HG03060 (cell line): ENCODE data around the gene RNF34.
"Not testable (repeated sequence)": the region's sequence is repeated elsewhere in the genome, so short reads cannot be mapped to it uniquely, and the experiment has no call there.

Experiments used
- ATAC-seq: cut with Tn5 transposase; IDR thresholded peaks from one replicate; pipeline ENCODE4 v1.9.1; 2021; ENCODE audit warnings: low read depth, moderate number of reproducible peaks; ENCODE audit not compliant: unreplicated experiment

The RNF34 gene

GRCh38 chr12:121399391-121400331, at the start of gene RNF34:
Gene RNF34 (plus strand): TSS chr12:121400118. CDS start chr12:121400213, 95 bp downstream.
- ATAC-seq: peak; percentile 65

DNA sequence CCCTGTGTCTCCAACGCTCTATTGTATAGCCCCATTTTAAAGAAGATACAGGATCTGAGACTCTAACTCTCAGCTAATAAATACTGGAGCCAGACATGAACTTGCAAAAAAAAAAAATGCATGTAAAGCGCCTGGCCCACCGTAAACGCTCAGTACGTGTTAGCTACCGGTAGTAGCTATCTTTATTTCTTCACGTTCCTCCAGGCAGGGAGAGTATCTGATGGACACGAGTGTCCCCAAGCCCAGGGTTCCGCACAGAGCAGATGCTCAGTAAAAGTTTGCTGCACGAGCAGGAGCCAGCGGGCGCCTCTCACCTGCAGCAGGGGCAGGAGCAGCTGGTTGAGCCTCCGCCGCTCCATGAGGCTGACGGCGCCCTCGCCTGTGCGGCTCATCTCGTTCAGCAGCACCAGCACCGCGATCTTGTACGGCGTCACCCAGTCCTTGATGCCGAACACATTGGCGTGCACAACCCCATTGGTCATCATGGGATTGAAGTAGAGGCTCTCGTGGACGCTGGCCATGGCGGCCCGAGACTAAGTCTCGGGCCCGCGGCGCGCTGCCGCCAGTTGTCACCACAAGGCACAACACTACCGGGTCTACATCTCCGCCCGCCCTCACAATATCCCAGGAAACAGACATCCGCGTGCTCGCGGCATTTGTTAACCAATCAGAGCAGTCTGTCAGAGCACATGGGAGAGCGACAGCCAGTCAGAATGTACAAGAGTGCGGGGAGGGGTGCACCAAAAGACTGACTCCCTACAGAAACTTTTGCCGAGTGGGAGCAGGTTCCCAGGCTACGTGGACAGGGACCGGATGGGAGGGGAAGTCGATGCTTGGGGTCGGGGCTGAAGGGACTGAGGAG, 47.9 kb upstream of the RNF34 start, which contains the start of gene ANAPC5:
Gene ANAPC5, minus strand, starts transcription at position 592 of the 862 bp plus-strand sequence. Its CDS starts 71 bp downstream, at position 521.
- ATAC-seq: peak; percentile 93

DNA sequence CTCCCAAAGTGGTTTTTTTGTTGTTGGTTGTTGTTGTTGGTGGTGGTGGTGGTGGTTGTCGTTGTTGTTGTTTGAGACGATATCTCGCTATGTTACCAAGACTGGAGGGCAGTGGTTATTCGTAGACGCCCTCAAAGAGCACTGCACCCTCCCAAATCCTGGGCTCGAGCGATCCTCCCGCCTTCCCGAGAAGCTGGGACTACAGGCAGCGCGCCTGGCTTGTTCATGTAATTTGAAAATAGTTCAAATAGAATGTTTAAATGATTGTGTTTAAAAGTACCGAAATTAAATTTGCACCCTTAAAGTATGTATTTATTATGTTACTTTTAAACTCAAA, 47.3 kb upstream of the RNF34 start:
- no peak for ATAC-seq

- ATAC-seq: no peak
These were observed 44.1 kb upstream of the RNF34 start for GRCh38 chr12:121355818-121356217.

GRCh38 chr12:121356657-121357056, 43.3 kb upstream of the RNF34 start:
- no peak for ATAC-seq

- no peak for ATAC-seq
These were observed 42.6 kb upstream of the RNF34 start for GRCh38 chr12:121357331-121357730.

GRCh38 chr12:121358073-121358472, 41.8 kb upstream of the RNF34 start:
- ATAC-seq: no peak

DNA sequence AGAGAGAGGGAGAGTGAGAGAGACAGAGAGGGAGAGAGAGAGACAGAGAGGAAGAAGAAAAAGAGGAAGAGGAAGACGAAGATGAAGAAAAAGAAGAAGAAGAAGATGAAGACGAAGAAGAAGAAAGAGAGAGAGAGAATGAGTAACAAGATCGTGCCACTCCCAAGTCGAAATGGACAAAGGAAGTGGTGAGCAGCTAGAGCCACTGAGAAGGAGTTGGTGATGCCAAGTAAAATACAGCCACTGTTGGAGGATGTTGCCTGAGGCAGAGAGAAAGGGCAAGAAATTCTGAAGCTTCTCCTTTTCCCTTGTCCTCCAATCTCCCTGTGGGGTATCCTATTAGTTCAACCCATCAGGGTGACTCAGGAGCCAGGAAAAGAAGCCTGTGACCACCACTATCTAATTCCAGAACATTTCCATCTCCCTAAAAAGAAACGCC, 35.2 kb upstream of the RNF34 start:
- no peak for ATAC-seq

- ATAC-seq: no peak
These were observed 34.4 kb upstream of the RNF34 start for GRCh38 chr12:121365416-121366062.

DNA sequence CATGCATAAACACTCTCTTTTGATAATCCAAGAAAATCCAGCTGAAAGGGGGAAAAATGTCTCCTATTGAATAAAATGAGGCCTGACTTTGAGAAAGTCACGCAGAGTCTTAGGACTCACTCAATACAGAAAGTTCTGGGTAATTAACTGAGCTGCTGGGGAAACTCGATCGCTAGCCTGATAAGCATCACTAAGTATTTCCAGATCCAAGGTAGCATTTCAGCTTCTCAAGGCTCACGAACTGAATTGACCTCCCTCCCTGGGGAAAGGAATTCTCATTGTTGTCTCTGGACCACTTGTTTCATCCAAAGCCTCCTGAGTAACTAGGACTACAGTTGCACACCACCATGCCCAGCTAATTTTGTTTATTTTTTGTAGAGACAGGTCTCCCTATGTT, 33.9 kb upstream of the RNF34 start:
- no peak for ATAC-seq

DNA sequence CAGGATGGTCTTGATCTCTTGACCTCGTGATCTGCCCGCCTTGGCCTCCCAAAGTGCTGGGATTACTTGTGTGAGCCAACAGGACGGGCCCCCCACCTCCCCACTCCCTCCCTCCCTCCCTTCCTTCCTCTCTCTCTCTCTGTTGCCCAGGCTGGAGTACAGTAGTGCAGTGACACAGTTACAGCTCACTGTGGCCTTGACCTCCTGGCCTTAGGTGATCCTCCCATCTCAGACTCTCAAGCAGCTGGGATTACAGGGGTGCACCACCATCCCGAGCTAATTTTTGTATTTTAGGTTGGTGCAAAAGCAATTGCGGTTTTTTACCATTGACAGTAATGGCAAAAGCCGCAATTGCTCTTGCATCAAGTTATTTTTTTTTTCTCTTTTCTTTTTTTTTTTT, 28.5 kb upstream of the RNF34 start:
- no peak for ATAC-seq

DNA sequence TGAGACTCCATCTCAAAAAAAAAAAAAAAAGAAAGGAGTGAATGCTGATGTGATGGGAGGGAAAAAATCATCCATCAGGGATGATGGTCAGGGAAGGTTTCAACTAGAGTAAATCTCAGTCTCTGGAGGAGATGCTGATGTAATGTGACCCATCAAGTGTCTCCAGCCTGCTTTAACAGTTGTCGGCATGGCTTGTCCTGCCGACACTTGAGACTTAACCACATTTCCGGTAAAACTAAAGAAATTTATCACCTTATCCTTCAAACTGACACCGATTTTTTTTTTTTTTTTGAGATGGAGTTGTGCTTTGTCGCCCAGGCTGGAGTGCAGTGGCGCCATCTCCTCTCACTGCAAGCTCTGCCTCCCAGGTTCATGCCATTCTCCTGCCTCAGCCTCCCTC, 26.2 kb upstream of the RNF34 start:
- no peak for ATAC-seq

DNA sequence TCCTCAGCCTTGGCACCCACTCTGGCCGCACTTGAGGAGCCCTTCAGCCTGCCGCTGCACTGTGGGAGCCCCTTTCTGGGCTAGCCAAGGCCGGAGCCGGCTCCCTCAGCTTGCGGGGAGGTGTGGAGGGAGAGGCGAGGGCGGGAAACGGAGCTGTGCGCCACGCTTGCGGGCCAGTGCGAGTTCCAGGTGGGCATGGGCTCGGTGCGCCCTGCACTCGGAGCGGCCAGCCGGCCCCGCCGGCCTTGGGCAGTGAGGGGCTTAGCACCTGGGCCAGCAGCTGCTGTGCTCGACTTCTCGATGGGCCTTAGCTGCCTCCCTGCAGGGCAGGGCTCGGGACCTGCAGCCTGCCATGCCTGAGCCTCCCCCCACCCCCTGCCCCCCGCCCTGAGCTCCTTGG, 25.6 kb upstream of the RNF34 start:
- not testable (repeated sequence) for ATAC-seq

DNA sequence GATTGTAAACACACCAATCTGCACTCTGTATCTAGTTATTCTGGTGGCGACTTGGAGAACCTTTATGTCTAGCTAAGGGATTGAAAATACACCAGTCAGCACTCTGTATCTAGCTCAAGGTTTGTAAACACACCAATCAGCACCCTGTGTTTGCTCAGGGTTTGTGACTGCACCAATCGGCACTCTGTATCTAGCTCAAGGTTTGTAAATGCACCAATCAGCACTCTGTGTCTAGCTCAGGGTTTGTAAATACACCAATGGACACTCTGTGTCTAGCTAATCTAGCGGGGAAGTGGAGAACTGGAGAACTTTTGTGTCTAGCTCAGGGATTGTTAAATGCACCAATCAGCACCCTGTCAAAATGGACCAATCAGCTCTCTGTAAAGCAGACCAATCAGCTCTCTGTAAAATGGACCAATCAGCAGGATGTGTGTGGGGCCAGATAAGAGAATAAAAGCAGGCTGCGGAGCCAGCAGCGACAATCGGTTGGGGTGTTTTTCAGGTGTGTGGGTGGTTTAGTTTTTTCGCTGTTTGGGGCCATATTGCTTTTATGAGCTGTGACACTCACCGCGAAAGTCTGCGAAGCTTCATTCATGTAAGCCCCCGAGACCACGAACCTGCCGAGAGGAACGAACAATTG, 24.9 kb upstream of the RNF34 start:
- not testable (repeated sequence) for ATAC-seq

DNA sequence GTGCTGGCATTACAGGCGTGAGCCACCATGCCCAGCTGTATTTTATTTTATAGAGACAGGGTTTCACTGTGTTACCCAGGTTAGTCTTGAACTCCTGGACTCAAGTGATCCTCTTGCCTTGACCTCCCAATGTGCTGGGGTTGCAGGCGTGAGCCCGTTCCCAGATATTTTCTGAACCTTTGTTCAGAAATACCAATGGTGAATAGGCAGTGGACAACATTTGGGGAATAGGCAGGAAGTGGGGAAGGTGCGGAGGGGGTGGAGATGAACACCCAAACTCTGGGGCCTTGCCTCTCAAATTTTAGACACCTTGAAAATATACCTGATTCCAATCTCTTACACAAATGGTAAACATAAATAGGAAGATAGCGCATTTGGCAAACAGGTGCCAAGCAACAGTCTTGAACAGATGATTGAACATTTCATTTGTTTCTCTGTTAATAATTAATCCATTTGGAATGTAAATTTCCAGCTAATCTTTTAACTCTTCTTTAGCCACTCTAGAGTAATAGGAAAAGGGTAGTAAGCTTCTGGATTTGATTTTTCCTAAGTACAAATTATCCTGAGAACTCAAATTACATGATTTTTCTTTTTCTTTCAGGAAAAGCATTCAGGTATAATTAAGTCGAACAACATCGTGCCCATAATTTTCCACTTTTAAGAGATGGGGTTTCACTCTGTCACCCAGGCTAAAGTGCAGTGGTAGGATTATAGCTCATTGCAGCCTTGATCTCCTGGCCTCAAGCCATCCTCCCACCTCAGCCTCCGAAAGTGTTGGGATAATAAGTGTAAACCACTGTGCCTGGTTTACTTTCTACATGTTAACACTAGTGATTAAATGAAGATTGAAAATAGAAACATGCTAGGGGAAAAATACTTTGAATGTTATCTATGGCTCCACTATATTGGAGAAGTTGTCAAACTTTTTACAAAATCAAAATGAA, 22.9 kb upstream of the RNF34 start:
- ATAC-seq: no peak

GRCh38 chr12:121378736-121379135, 21.2 kb upstream of the RNF34 start:
- ATAC-seq: no peak

DNA sequence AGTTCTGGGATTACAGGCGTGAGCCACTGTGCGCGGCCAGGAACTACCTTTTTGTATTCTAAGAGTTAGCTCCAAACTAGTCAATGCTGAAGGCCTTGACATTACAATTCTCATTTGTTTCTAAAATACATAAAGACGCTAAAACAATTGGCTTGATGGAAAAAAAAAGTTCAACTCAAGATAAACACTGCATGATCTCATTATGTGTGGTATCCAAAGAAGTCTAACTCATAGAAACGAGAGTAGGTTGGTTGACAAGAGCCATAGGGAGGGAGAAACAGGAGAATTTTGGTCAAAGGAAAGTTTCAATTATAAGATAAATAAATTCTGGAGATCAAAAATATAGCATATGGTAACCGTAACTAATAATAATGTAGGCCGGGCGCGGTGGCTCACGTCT, 20.0 kb upstream of the RNF34 start:
- ATAC-seq: no peak

DNA sequence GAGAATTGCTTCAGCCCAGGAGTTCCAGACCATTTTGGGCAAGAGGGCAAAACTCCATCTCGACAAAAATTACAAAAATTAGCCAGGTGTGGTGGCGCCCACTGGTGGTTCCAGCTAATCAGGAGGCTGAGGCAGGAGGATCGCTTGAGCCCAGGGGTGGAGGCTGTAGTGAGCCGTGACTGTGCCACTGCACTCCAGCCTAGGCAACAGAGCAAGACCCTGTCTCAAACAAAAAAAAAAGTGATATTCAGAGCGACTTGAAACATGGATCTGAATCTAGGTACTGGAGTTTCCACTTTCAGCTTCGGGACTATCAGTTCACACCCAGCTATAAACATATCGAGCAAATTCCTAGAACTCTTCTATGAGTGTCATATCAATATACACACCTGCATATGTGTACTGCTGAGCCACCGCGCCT, 16.3 kb upstream of the RNF34 start:
- no peak for ATAC-seq

- not testable (repeated sequence) for ATAC-seq
These were observed 15.0 kb upstream of the RNF34 start for GRCh38 chr12:121384891-121385290.
